ENCODE results near the gene AFG3L2.
A peak's percentile ranks its signal among the peaks of the same experiment; 100 is the strongest.
"Not testable (repeated sequence)": the region's sequence is repeated elsewhere in the genome, so short reads cannot be mapped to it uniquely, and the experiment has no call there.

The AFG3L2 gene

GRCh38 chr18:12378198-12378558 is 1.2 kb upstream of the AFG3L2 start:
- H3K27me3 ChIP-seq (ENCODE audit: control insufficient read depth in 2 of 2, insufficient read depth in 2 of 2, low read length in 2 of 2); H3K36me3 ChIP-seq (ENCODE audit: control insufficient read depth in 2 of 2, insufficient read depth in 2 of 2, low read length in 2 of 2); H3K27ac ChIP-seq (ENCODE audit: low read depth in 2 of 2, low read length in 2 of 2); H3K9me3 ChIP-seq (ENCODE audit: control insufficient read depth in 2 of 2, low read length in 2 of 2): not testable (repeated sequence)
- Histone ChIP-seq H3K9ac (ENCODE audit: low read depth in 1 of 2, low read length in 2 of 2) (peak overlapping the region in 1 of 2 donors; percentile 92), H3K4me1 (ENCODE audit: control insufficient read depth in 2 of 2, insufficient read depth in 2 of 2, low read length in 2 of 2) (peaks cover 23 to 25% of the 10 kb centered on the region in 2 donors), H3K4me3 (ENCODE audit: low read length in 2 of 2) (peak overlapping the region; percentile 73 to 93)

- no peaks in the 10 kb centered on the region for H3K27me3 ChIP-seq (ENCODE audit: control insufficient read depth in 2 of 2, insufficient read depth in 2 of 2, low read length in 2 of 2)
- H3K4me1 ChIP-seq (ENCODE audit: control insufficient read depth in 2 of 2, insufficient read depth in 2 of 2, low read length in 2 of 2): peaks cover 27% of the 10 kb centered on the region in 2 donors
- peak overlapping the region; percentile 70 to 84 for H3K27ac ChIP-seq (ENCODE audit: low read depth in 2 of 2, low read length in 2 of 2)
- peak overlapping the region; percentile 73 to 93 for H3K4me3 ChIP-seq (ENCODE audit: low read length in 2 of 2)
- H3K9me3 ChIP-seq (ENCODE audit: control insufficient read depth in 2 of 2, low read length in 2 of 2): no peaks in the 10 kb centered on the region
- H3K36me3 ChIP-seq (ENCODE audit: control insufficient read depth in 2 of 2, insufficient read depth in 2 of 2, low read length in 2 of 2): peaks cover 0 to 6% of the 10 kb centered on the region in 2 donors
- H3K9ac ChIP-seq (ENCODE audit: low read depth in 1 of 2, low read length in 2 of 2): peak overlapping the region; percentile 67 to 92
Measured at GRCh38 chr18:12377556-12378197, 650 bp upstream of the AFG3L2 start.

- peaks cover 33 to 40% of the 10 kb centered on the region in 2 donors for H3K4me1 ChIP-seq (ENCODE audit: control insufficient read depth in 2 of 2, insufficient read depth in 2 of 2, low read length in 2 of 2)
- peak overlapping the region; percentile 99 to 100 for H3K27ac ChIP-seq (ENCODE audit: low read depth in 2 of 2, low read length in 2 of 2)
- peak overlapping the region; percentile 86 to 98 for H3K4me3 ChIP-seq (ENCODE audit: low read length in 2 of 2)
Measured at GRCh38 chr18:12376034-12376753, 833 bp downstream of the AFG3L2 start.

GRCh38 chr18:12374401-12374800 is 2.6 kb downstream of the AFG3L2 start:
- Histone ChIP-seq H3K4me3 (ENCODE audit: low read length in 2 of 2) (peak overlapping the region in 1 of 2 donors; percentile 3), H3K9ac (ENCODE audit: low read depth in 1 of 2, low read length in 2 of 2) (peak overlapping the region; percentile 9 to 41), H3K27me3 (ENCODE audit: control insufficient read depth in 2 of 2, insufficient read depth in 2 of 2, low read length in 2 of 2) (no peaks in the 10 kb centered on the region), H3K9me3 (ENCODE audit: control insufficient read depth in 2 of 2, low read length in 2 of 2) (no peaks in the 10 kb centered on the region), H3K27ac (ENCODE audit: low read depth in 2 of 2, low read length in 2 of 2) (peak overlapping the region; percentile 49 to 67), H3K4me1 (ENCODE audit: control insufficient read depth in 2 of 2, insufficient read depth in 2 of 2, low read length in 2 of 2) (peaks cover 33 to 41% of the 10 kb centered on the region in 2 donors), H3K36me3 (ENCODE audit: control insufficient read depth in 2 of 2, insufficient read depth in 2 of 2, low read length in 2 of 2) (peaks cover 0 to 6% of the 10 kb centered on the region in 2 donors)

More at GRCh38 chr18:12376034-12376753, 833 bp downstream of the AFG3L2 start:
- Histone ChIP-seq H3K36me3 (ENCODE audit: control insufficient read depth in 2 of 2, insufficient read depth in 2 of 2, low read length in 2 of 2) (peaks cover 0 to 6% of the 10 kb centered on the region in 2 donors), H3K27me3 (ENCODE audit: control insufficient read depth in 2 of 2, insufficient read depth in 2 of 2, low read length in 2 of 2) (no peaks in the 10 kb centered on the region), H3K9ac (ENCODE audit: low read depth in 1 of 2, low read length in 2 of 2) (peak overlapping the region; percentile 97 to 99), H3K9me3 (ENCODE audit: control insufficient read depth in 2 of 2, low read length in 2 of 2) (no peaks in the 10 kb centered on the region)

GRCh38 chr18:12373771-12374116 is 3.3 kb downstream of the AFG3L2 start:
- H3K4me3 ChIP-seq (ENCODE audit: low read length in 2 of 2): peak overlapping the region in 1 of 2 donors; percentile 9
- H3K9me3 ChIP-seq (ENCODE audit: control insufficient read depth in 2 of 2, low read length in 2 of 2): no peaks in the 10 kb centered on the region
- peaks cover 0 to 13% of the 10 kb centered on the region in 2 donors for H3K36me3 ChIP-seq (ENCODE audit: control insufficient read depth in 2 of 2, insufficient read depth in 2 of 2, low read length in 2 of 2)
- H3K4me1 ChIP-seq (ENCODE audit: control insufficient read depth in 2 of 2, insufficient read depth in 2 of 2, low read length in 2 of 2): peaks cover 33 to 41% of the 10 kb centered on the region in 2 donors
- no peaks in the 10 kb centered on the region for H3K27me3 ChIP-seq (ENCODE audit: control insufficient read depth in 2 of 2, insufficient read depth in 2 of 2, low read length in 2 of 2)
- peak overlapping the region in 1 of 2 donors; percentile 4 for H3K9ac ChIP-seq (ENCODE audit: low read depth in 1 of 2, low read length in 2 of 2)
- H3K27ac ChIP-seq (ENCODE audit: low read depth in 2 of 2, low read length in 2 of 2): peak overlapping the region; percentile 53 to 67

GRCh38 chr18:12373116-12373770 is 3.8 kb downstream of the AFG3L2 start:
- Histone ChIP-seq H3K27ac (ENCODE audit: low read depth in 2 of 2, low read length in 2 of 2) (peak overlapping the region; percentile 53 to 67), H3K9me3 (ENCODE audit: control insufficient read depth in 2 of 2, low read length in 2 of 2) (no peaks in the 10 kb centered on the region), H3K9ac (ENCODE audit: low read depth in 1 of 2, low read length in 2 of 2) (no peak overlapping the region), H3K27me3 (ENCODE audit: control insufficient read depth in 2 of 2, insufficient read depth in 2 of 2, low read length in 2 of 2) (no peaks in the 10 kb centered on the region), H3K4me3 (ENCODE audit: low read length in 2 of 2) (peak overlapping the region; percentile 17), H3K4me1 (ENCODE audit: control insufficient read depth in 2 of 2, insufficient read depth in 2 of 2, low read length in 2 of 2) (peaks cover 33 to 41% of the 10 kb centered on the region in 2 donors), H3K36me3 (ENCODE audit: control insufficient read depth in 2 of 2, insufficient read depth in 2 of 2, low read length in 2 of 2) (peaks cover 2 to 18% of the 10 kb centered on the region in 2 donors)

GRCh38 chr18:12372406-12372805 is 4.6 kb downstream of the AFG3L2 start:
- peak overlapping the region; percentile 52 to 67 for H3K27ac ChIP-seq (ENCODE audit: low read depth in 2 of 2, low read length in 2 of 2)

GRCh38 chr18:12371590-12371989 is 5.4 kb downstream of the AFG3L2 start:
- Histone ChIP-seq H3K9me3 (ENCODE audit: control insufficient read depth in 2 of 2, low read length in 2 of 2) (no peaks in the 10 kb centered on the region), H3K36me3 (ENCODE audit: control insufficient read depth in 2 of 2, insufficient read depth in 2 of 2, low read length in 2 of 2) (peaks cover 13 to 27% of the 10 kb centered on the region in 2 donors), H3K4me1 (ENCODE audit: control insufficient read depth in 2 of 2, insufficient read depth in 2 of 2, low read length in 2 of 2) (peaks cover 31 to 47% of the 10 kb centered on the region in 2 donors), H3K27me3 (ENCODE audit: control insufficient read depth in 2 of 2, insufficient read depth in 2 of 2, low read length in 2 of 2) (no peaks in the 10 kb centered on the region), H3K4me3 (ENCODE audit: low read length in 2 of 2) (peak overlapping the region in 1 of 2 donors; percentile 39), H3K9ac (ENCODE audit: low read depth in 1 of 2, low read length in 2 of 2) (no peak overlapping the region), H3K27ac (ENCODE audit: low read depth in 2 of 2, low read length in 2 of 2) (peak overlapping the region; percentile 67 to 82)

More at GRCh38 chr18:12372406-12372805, 4.6 kb downstream of the AFG3L2 start:
- peaks cover 26 to 41% of the 10 kb centered on the region in 2 donors for H3K4me1 ChIP-seq (ENCODE audit: control insufficient read depth in 2 of 2, insufficient read depth in 2 of 2, low read length in 2 of 2)
- no peaks in the 10 kb centered on the region for H3K9me3 ChIP-seq (ENCODE audit: control insufficient read depth in 2 of 2, low read length in 2 of 2)
- no peaks in the 10 kb centered on the region for H3K27me3 ChIP-seq (ENCODE audit: control insufficient read depth in 2 of 2, insufficient read depth in 2 of 2, low read length in 2 of 2)
- no peak overlapping the region for H3K9ac ChIP-seq (ENCODE audit: low read depth in 1 of 2, low read length in 2 of 2)
- peak overlapping the region in 1 of 2 donors; percentile 7 for H3K4me3 ChIP-seq (ENCODE audit: low read length in 2 of 2)
- peaks cover 5 to 20% of the 10 kb centered on the region in 2 donors for H3K36me3 ChIP-seq (ENCODE audit: control insufficient read depth in 2 of 2, insufficient read depth in 2 of 2, low read length in 2 of 2)

- H3K27ac ChIP-seq (ENCODE audit: low read depth in 2 of 2, low read length in 2 of 2): no peak overlapping the region
- no peak overlapping the region for H3K4me3 ChIP-seq (ENCODE audit: low read length in 2 of 2)
- H3K36me3 ChIP-seq (ENCODE audit: control insufficient read depth in 2 of 2, insufficient read depth in 2 of 2, low read length in 2 of 2): peaks cover 29 to 42% of the 10 kb centered on the region in 2 donors
- H3K9ac ChIP-seq (ENCODE audit: low read depth in 1 of 2, low read length in 2 of 2): no peak overlapping the region
- H3K9me3 ChIP-seq (ENCODE audit: control insufficient read depth in 2 of 2, low read length in 2 of 2): no peaks in the 10 kb centered on the region
- H3K4me1 ChIP-seq (ENCODE audit: control insufficient read depth in 2 of 2, insufficient read depth in 2 of 2, low read length in 2 of 2): peaks cover 31 to 37% of the 10 kb centered on the region in 2 donors
- H3K27me3 ChIP-seq (ENCODE audit: control insufficient read depth in 2 of 2, insufficient read depth in 2 of 2, low read length in 2 of 2): no peaks in the 10 kb centered on the region
Measured at GRCh38 chr18:12369211-12369610, 7.8 kb downstream of the AFG3L2 start.

GRCh38 chr18:12366784-12367183 is 10.2 kb downstream of the AFG3L2 start:
- H3K9ac ChIP-seq (ENCODE audit: low read depth in 1 of 2, low read length in 2 of 2): no peak overlapping the region
- peak overlapping the region; percentile 18 to 43 for H3K27ac ChIP-seq (ENCODE audit: low read depth in 2 of 2, low read length in 2 of 2)
- H3K4me3 ChIP-seq (ENCODE audit: low read length in 2 of 2): no peak overlapping the region
- H3K4me1 ChIP-seq (ENCODE audit: control insufficient read depth in 2 of 2, insufficient read depth in 2 of 2, low read length in 2 of 2): peaks cover 10 to 16% of the 10 kb centered on the region in 2 donors
- H3K9me3 ChIP-seq (ENCODE audit: control insufficient read depth in 2 of 2, low read length in 2 of 2): no peaks in the 10 kb centered on the region
- H3K36me3 ChIP-seq (ENCODE audit: control insufficient read depth in 2 of 2, insufficient read depth in 2 of 2, low read length in 2 of 2): peaks cover 46 to 63% of the 10 kb centered on the region in 2 donors
- no peaks in the 10 kb centered on the region for H3K27me3 ChIP-seq (ENCODE audit: control insufficient read depth in 2 of 2, insufficient read depth in 2 of 2, low read length in 2 of 2)
